Ishikawa (cell line): ENCODE data around the gene SLC16A8.
A peak's percentile ranks its signal among the peaks of the same experiment; 100 is the strongest.

ENCODE experiments used
- CEBPB ChIP-seq: IDR thresholded peaks from 2 replicates; pipeline ENCODE4 v1.6.1; 2012
- CREB1 ChIP-seq: IDR thresholded peaks from 2 replicates; pipeline ENCODE4 v1.6.1; 2012; ENCODE audit warnings: low read depth
- EGR1 ChIP-seq: IDR thresholded peaks from 2 replicates; pipeline ENCODE4 v1.6.1; 2012
- EP300 ChIP-seq: IDR thresholded peaks from 2 replicates; pipeline ENCODE4 v1.6.1; 2012; ENCODE audit warnings: borderline replicate concordance
- FOXM1 ChIP-seq: IDR thresholded peaks from 2 replicates; pipeline ENCODE4 v1.6.1; 2012; ENCODE audit warnings: low read depth, borderline replicate concordance
- NFIC ChIP-seq: IDR thresholded peaks from 2 replicates; pipeline ENCODE4 v1.6.1; 2012
- RAD21 ChIP-seq: IDR thresholded peaks from 2 replicates; pipeline ENCODE4 v1.6.1; 2012; ENCODE audit warnings: low read depth
- TAF1 ChIP-seq: IDR thresholded peaks from 2 replicates; pipeline ENCODE4 v1.6.1; 2012; ENCODE audit warnings: low read depth, mild to moderate bottlenecking
- TCF12 ChIP-seq: IDR thresholded peaks from 2 replicates; pipeline ENCODE4 v1.6.1; 2012; ENCODE audit warnings: low read depth
- TEAD4 ChIP-seq: IDR thresholded peaks from 2 replicates; pipeline ENCODE4 v1.6.1; 2012
- USF1 ChIP-seq: IDR thresholded peaks from 2 replicates; pipeline ENCODE4 v1.6.1; 2012
- YY1 ChIP-seq: IDR thresholded peaks from 2 replicates; pipeline ENCODE4 v1.6.1; 2012; ENCODE audit warnings: low read depth
- ZBTB7A ChIP-seq: IDR thresholded peaks from 2 replicates; pipeline ENCODE4 v1.6.1; 2012; ENCODE audit warnings: low read depth
- TF ChIP-seq, protein P1 (sequence below): IDR thresholded peaks from 2 replicates; pipeline ENCODE4 v1.6.1; 2012
- TF ChIP-seq, protein P2 (sequence below): IDR thresholded peaks from 2 replicates; pipeline ENCODE4 v1.6.1; 2012; ENCODE audit warnings: low read depth, mild to moderate bottlenecking

Gene SLC16A8

GRCh38 chr22:38125038-38125610 lies 41.1 kb upstream of the SLC16A8 start:
- TF ChIP-seq TAF1 = no peak
- TF ChIP-seq, protein P1, sequence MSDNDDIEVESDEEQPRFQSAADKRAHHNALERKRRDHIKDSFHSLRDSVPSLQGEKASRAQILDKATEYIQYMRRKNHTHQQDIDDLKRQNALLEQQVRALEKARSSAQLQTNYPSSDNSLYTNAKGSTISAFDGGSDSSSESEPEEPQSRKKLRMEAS = no peak
- TF ChIP-seq TEAD4 = no peak
- TF ChIP-seq CREB1 = no peak
- TF ChIP-seq EGR1 = no peak
- TF ChIP-seq RAD21 = no peak
- no peak for TF ChIP-seq YY1
- TF ChIP-seq NFIC = no peak
- TF ChIP-seq USF1 = no peak
- no peak for TF ChIP-seq ZBTB7A
- no peak for TF ChIP-seq FOXM1

DNA sequence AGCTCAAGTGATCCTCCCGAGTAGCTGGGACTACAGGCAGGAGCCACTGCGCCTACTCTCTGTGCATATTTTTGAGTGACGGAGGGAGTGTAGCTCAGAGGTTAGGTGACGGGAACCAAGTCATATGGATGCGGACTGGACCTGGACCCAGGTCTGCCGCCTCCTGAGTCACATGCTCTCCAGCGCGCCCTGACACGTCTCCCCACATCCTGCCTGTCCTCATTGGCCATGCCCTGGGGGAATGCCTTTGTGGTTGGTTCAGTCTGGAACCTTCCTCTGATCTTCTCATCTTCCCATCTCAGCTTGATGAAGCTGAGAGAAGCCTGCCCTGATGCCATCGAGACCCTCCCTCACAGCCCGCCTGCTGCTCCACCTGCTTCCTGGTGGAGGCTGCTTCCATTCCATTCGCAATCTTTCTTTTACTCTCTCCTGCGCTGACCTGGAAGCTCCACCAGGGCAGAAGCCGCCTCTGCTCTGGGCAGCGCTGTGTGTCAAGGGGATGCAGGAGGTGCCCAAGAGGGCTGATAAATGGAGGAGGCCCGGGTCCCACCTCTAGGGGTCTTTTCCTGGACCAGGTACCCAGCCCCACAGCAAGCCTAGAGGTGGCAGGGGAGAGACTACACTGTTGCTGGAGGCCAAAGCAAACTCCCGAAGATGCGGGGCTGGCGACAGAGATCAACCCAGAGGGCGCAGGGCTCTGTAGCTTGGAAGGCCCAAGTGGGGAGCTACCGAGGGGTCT lies 40.4 kb upstream of the SLC16A8 start:
- no peak for TF ChIP-seq ZBTB7A
- TF ChIP-seq TCF12 = no peak
- TF ChIP-seq USF1 = no peak
- TF ChIP-seq TEAD4 = no peak
- no peak for TF ChIP-seq NFIC
- TF ChIP-seq FOXM1 = no peak
- no peak for TF ChIP-seq EGR1
- TF ChIP-seq TAF1 = no peak
- no peak for TF ChIP-seq CREB1
- TF ChIP-seq, protein P1 = no peak
- TF ChIP-seq YY1 = no peak
- TF ChIP-seq CEBPB = no peak
- no peak for TF ChIP-seq RAD21
- TF ChIP-seq EP300 = no peak
- TF ChIP-seq, protein P2, sequence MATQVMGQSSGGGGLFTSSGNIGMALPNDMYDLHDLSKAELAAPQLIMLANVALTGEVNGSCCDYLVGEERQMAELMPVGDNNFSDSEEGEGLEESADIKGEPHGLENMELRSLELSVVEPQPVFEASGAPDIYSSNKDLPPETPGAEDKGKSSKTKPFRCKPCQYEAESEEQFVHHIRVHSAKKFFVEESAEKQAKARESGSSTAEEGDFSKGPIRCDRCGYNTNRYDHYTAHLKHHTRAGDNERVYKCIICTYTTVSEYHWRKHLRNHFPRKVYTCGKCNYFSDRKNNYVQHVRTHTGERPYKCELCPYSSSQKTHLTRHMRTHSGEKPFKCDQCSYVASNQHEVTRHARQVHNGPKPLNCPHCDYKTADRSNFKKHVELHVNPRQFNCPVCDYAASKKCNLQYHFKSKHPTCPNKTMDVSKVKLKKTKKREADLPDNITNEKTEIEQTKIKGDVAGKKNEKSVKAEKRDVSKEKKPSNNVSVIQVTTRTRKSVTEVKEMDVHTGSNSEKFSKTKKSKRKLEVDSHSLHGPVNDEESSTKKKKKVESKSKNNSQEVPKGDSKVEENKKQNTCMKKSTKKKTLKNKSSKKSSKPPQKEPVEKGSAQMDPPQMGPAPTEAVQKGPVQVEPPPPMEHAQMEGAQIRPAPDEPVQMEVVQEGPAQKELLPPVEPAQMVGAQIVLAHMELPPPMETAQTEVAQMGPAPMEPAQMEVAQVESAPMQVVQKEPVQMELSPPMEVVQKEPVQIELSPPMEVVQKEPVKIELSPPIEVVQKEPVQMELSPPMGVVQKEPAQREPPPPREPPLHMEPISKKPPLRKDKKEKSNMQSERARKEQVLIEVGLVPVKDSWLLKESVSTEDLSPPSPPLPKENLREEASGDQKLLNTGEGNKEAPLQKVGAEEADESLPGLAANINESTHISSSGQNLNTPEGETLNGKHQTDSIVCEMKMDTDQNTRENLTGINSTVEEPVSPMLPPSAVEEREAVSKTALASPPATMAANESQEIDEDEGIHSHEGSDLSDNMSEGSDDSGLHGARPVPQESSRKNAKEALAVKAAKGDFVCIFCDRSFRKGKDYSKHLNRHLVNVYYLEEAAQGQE = no peak

DNA sequence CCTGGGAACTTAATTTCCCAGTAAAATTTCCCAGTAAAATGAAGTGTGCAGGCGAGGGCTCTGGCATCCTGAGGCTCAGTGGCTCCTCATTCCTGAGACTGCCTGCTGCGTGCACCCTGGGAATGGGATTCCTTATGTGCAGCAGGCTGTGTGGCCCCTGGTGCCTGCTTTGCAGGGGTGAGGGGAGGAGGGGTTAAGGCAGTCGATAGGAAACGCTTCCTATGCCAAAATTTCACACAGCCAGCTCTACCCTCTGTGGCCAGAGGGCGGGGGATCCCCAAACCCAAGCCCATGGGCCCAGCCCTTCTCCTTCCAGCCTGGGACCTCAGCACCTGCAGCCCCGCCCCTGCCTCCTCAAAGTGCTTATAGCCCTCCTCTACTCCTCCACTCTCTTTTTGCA lies 38.6 kb upstream of the SLC16A8 start:
- TF ChIP-seq TCF12 (peak; percentile 67; the same call in 1 of the 2 replicates), RAD21 (peak; percentile 2; the same call in 1 of the 2 replicates), CEBPB (no peak), NFIC (no peak), TEAD4 (peak; percentile 88), EP300 (peak; percentile 66; the same call in 1 of the 2 replicates)

DNA sequence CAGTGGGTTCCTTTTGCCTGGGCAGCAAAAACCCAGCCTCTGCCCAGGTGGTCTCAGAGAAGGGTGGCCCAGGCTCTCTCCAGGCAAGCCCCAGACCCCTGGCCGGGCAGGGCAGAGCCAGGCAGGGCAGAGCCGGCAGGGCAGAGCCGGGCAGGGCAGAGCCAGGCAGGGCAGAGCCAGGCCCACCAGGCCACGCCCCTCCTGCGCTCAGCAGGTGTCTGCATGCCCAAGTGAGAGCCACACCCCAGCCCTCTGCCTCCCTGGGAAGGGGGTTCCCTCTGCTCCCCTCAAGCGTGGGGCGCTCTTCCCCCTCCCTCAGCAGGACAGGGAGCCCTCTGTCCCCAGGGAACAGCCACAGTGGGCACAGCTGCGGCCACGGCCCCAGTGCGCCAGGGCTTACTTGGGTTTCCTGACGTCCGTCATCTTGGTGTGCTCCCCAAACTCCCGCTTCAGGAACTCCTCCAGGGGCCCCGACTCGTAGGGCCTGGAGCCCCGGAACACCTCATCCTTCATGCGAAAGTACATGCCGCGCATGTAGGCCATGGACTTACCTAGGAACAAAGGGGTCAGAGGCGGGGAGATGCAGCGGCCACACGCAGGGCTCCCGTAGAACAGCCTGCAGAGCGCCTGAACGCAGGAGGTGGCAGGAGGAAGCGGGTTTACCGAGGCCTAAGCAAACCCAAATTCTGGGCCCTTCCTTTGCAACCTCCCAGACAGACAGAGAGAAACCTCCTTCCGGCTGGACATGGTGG lies 36.6 kb upstream of the SLC16A8 start:
- TF ChIP-seq TEAD4 = peak; percentile 30; the same call in 1 of the 2 replicates
- no peak for TF ChIP-seq FOXM1
- TF ChIP-seq CREB1 = no peak
- no peak for TF ChIP-seq YY1
- TF ChIP-seq CEBPB = no peak
- no peak for TF ChIP-seq EP300
- TF ChIP-seq TAF1 = no peak
- no peak for TF ChIP-seq NFIC
- TF ChIP-seq TCF12 = no peak
- TF ChIP-seq ZBTB7A = peak; percentile 55; the same call in 1 of the 2 replicates
- TF ChIP-seq, protein P1 = no peak
- TF ChIP-seq EGR1 = no peak

DNA sequence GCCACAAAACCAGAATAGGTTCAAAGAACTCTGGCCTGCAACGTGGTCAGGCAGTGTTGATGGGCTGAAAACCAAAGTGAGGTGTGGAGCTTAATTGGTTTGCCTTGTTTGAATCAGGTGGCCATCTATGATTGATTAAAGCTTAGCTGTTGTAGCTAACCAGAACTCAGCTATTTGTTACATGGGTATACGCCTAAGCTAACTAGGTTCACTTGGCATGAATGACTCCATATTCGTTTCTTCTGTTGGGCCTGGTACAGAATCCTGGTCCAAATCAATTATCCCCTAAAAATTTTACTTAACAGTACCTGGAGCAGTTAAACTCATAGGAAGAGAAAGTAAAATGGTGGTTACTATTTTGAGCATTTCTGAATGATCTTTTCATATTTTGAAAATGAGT lies 34.2 kb upstream of the SLC16A8 start:
- no peak for TF ChIP-seq USF1
- TF ChIP-seq, protein P1 = no peak
- no peak for TF ChIP-seq EP300
- no peak for TF ChIP-seq FOXM1
- TF ChIP-seq, protein P2 = no peak
- TF ChIP-seq TCF12 = no peak
- no peak for TF ChIP-seq TEAD4
- TF ChIP-seq TAF1 = no peak
- TF ChIP-seq CREB1 = no peak
- TF ChIP-seq RAD21 = no peak
- no peak for TF ChIP-seq ZBTB7A
- TF ChIP-seq EGR1 = no peak
- no peak for TF ChIP-seq NFIC
- no peak for TF ChIP-seq CEBPB
- TF ChIP-seq YY1 = no peak
